Panc1 (cell line): ENCODE data around the gene KCNIP4.

Experiments used
- POLR2AphosphoS5 ChIP-seq: IDR thresholded peaks from 2 replicates; pipeline ENCODE4 v1.6.1; 2012; ENCODE audit warnings: mild to moderate bottlenecking, low read depth, low read length, moderate library complexity
- TF ChIP-seq, protein P1 (sequence below): fragments of 450-650 bp; IDR thresholded peaks from 2 replicates; pipeline ENCODE4 v1.5.1; 2017; ENCODE audit warnings: mild to moderate bottlenecking

DNA sequence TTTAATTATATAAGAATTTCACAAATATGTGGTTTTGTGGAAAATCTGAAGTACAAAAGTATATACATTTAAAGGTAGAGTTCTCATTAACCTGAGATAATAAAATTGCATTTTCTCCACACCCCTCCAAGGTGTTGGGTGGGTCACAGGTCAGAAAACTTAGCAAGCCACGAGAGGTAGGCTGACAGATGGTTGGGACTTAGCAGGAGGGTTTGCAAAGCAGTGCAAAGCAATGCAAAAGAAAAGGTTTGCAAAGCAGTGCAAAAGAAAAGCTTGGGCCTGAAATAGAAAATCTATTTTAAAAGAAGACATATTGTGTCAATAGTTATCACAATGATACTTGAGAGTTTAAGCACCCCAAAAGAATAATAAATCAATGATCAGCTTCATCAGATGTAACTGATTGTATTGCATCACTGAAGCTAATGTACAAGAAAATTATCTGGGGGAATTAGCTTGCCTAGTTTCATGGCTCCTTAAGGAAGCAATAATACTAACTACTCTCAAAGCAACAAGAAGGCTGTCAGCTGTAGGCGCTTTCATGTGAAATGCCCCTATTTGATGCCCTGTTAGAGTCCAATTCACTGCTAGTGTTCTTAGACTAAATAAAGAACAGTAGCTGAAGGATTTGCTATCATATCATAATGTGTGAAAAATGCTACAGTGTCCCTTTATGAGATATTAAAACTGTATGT is 319.5 kb downstream of the KCNIP4 start:
- TF ChIP-seq, protein P1, sequence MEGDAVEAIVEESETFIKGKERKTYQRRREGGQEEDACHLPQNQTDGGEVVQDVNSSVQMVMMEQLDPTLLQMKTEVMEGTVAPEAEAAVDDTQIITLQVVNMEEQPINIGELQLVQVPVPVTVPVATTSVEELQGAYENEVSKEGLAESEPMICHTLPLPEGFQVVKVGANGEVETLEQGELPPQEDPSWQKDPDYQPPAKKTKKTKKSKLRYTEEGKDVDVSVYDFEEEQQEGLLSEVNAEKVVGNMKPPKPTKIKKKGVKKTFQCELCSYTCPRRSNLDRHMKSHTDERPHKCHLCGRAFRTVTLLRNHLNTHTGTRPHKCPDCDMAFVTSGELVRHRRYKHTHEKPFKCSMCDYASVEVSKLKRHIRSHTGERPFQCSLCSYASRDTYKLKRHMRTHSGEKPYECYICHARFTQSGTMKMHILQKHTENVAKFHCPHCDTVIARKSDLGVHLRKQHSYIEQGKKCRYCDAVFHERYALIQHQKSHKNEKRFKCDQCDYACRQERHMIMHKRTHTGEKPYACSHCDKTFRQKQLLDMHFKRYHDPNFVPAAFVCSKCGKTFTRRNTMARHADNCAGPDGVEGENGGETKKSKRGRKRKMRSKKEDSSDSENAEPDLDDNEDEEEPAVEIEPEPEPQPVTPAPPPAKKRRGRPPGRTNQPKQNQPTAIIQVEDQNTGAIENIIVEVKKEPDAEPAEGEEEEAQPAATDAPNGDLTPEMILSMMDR, result no peak
- TF ChIP-seq POLR2AphosphoS5, result no peak
